Esophagus squamous epithelium (tissue), 5 donors: ENCODE measurements around the gene SLC22A3. TPM values are rescaled to one million over a fixed set of nuclear protein-coding genes. Genes with fewer than 3 reads are reported as not detected.

Source experiments
- DNase-seq: peaks from one replicate; lab custom pipeline; 2025; lab: John Stamatoyannopoulos, UW
- H3K27ac ChIP-seq, 4 donors: fragments of 200-600 bp; sonication (generic); one replicate each; pipeline ENCODE4 v1.5.1; 2016 to 2019; ENCODE audit warnings: mild to moderate bottlenecking in 1 of 4
- H3K27me3 ChIP-seq, 4 donors: fragments of 200-600 bp; sonication (generic); 1 replicate in 3 of 4; 2 replicates in 1 of 4; pipeline versions ENCODE4 v1.5.1 to v1.6.0; 2017 to 2021; ENCODE audit warnings: antibody characterized with exemption in 1 of 4
- H3K36me3 ChIP-seq, 3 donors: fragments of 200-600 bp; sonication (generic); one replicate each; pipeline ENCODE4 v1.5.1; 2016 to 2019
- H3K4me1 ChIP-seq, 3 donors: fragments of 200-600 bp; sonication (generic); one replicate each; pipeline ENCODE4 v1.5.1; 2017 to 2019
- H3K4me3 ChIP-seq, 4 donors: fragments of 200-600 bp; sonication (generic); 1 replicate in 3 of 4; 2 replicates in 1 of 4; pipeline ENCODE4 v1.5.1; 2016 to 2019; ENCODE audit warnings: mild to moderate bottlenecking in 2 of 4, moderate library complexity in 1 of 4
- H3K9me3 ChIP-seq, 3 donors: fragments of 200-600 bp; sonication (generic); one replicate each; pipeline ENCODE4 v1.5.1; 2016 to 2019
- POLR2A ChIP-seq, 4 donors: fragments of 450-650 bp; IDR thresholded peaks; one replicate each; pipeline ENCODE4 v1.6.1; 2017; ENCODE audit warnings: antibody characterized with exemption in 4 of 4, mild to moderate bottlenecking in 4 of 4, moderate library complexity in 3 of 4
- WGBS, 2 donors: methylation state at CpG; one replicate each; pipeline ENCODE4 v1.1.5; 2018; 5-methylcytosine and 5-hydroxymethylcytosine counted together
- intact Hi-C: fragments of 100-400 bp; cut with DNase I; formaldehyde crosslinking; loops from one replicate; pipeline ENCODE4 v1.15.0; 2022
- total RNA-seq, 4 donors: library from RNA; depleted of rRNA; stranded (reverse); fragments of >200 nt; gene quantifications; one replicate each; pipeline ENCODE4 v1.1.0, GENCODE V29; 2016
- TF ChIP-seq, protein P1 (sequence below), 6 experiments: fragments of 450-650 bp in 4 of 6; fragments of 200-600 bp in 2 of 6; sonication (generic) in 2 of 6; IDR thresholded peaks; one replicate each; pipeline ENCODE4 v1.5.1; 2016 to 2019; ENCODE audit warnings: antibody characterized with exemption in 6 of 6, mild to moderate bottlenecking in 4 of 6, moderate library complexity in 4 of 6
- donor health status: DM: yes; HTN: yes; CAD: no.

Gene SLC22A3
- total RNA-seq, 4 donors from 2014 or later = 5.5 to 14.2 (median 12.0) TPM

DNA sequence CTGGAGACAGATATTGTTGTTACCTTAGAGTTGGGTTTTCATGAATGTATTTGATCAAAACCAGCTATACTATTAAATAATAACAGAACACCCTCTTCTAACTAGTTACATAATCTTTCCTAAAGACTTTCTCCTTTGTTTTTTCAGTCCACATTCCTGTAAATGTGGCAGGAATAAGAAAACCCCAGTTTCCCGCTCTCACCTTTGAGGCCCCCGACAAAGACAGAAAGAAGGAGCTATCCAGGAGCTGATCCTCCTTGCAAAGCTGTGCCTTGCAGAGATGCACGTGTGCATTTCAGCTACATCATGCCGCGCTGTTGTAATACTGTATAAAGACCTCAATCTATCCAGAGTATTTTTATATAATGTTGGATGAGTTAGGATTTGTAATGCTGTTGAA lies 102.7 kb downstream of the SLC22A3 start:
- no peak overlapping the region for H3K27ac ChIP-seq
- no peak for DNase-seq
- H3K27me3 ChIP-seq = no peaks in the 10 kb centered on the region
- WGBS, 2 donors = 89 to 100% methylated on average over 5 of the region's 5 CpGs
- peaks cover 0 to 13% (median 5%) of the 10 kb centered on the region in 3 donors for H3K4me1 ChIP-seq
- H3K4me3 ChIP-seq = no peak overlapping the region
- TF ChIP-seq POLR2A (IDR thresholded peaks at IDR 0.05) = no peak
- intact Hi-C loops = no loop called here
- no peaks in the 10 kb centered on the region for H3K9me3 ChIP-seq
- peaks cover 0 to 6% (median 0%) of the 10 kb centered on the region in 3 donors for H3K36me3 ChIP-seq

DNA sequence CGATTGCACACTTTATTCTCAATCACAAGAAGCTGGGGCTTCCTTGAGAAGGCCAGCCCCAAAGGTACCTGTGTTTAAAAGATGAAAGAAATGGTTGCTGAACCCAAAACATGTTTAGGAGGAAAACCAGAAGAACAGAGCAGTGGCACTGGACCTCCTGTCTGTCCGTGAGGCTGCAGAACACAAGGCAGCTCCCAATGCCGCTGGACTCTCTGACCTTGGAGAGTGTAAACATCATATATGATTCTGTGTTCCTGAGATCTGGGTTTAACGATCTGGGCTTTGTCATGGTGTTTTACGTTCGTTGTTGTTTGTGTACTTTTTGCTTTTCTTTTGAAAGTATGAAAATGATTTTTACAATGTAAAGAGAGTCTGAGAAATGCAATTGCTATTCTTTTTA lies 106.1 kb downstream of the SLC22A3 start:
- Histone ChIP-seq H3K4me1 (peaks cover 0 to 18% (median 9%) of the 10 kb centered on the region in 3 donors), H3K27me3 (no peaks in the 10 kb centered on the region), H3K27ac (no peak overlapping the region), H3K4me3 (no peak overlapping the region), H3K36me3 (peaks cover 0 to 6% (median 0%) of the 10 kb centered on the region in 3 donors), H3K9me3 (no peaks in the 10 kb centered on the region)
- TF ChIP-seq POLR2A (IDR thresholded peaks at IDR 0.05) = no peak
- TF ChIP-seq, protein P1, sequence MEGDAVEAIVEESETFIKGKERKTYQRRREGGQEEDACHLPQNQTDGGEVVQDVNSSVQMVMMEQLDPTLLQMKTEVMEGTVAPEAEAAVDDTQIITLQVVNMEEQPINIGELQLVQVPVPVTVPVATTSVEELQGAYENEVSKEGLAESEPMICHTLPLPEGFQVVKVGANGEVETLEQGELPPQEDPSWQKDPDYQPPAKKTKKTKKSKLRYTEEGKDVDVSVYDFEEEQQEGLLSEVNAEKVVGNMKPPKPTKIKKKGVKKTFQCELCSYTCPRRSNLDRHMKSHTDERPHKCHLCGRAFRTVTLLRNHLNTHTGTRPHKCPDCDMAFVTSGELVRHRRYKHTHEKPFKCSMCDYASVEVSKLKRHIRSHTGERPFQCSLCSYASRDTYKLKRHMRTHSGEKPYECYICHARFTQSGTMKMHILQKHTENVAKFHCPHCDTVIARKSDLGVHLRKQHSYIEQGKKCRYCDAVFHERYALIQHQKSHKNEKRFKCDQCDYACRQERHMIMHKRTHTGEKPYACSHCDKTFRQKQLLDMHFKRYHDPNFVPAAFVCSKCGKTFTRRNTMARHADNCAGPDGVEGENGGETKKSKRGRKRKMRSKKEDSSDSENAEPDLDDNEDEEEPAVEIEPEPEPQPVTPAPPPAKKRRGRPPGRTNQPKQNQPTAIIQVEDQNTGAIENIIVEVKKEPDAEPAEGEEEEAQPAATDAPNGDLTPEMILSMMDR (IDR thresholded peaks at IDR 0.05) = no peak
- intact Hi-C loops = no loop called here
- WGBS, 2 donors = 87 to 91% methylated on average over 6 of the region's 6 CpGs
- DNase-seq = no peak

DNA sequence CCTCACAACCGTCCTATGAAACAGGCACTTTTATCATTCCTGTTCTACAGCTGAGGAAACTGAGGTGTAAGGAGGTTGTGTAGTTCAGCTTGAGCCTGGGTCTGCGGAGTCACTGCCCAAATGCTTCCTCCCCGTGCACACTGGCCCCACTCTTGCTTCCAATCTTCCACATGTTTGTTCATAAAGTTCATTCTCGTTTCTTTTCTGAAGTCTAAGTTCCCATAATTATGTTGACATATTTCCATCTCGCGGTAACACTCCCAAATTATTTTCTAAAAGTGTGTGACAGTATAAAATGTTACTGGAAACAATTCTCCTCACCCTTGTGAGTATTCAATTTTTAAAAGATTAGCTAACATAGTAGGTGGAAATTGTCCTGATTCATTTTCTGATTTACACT lies 106.9 kb downstream of the SLC22A3 start:
- Histone ChIP-seq H3K4me3 (no peak overlapping the region), H3K27ac (peak overlapping the region; percentile 2 to 77 (median 60)), H3K4me1 (peaks cover 0 to 18% (median 9%) of the 10 kb centered on the region in 3 donors), H3K27me3 (no peaks in the 10 kb centered on the region), H3K9me3 (no peaks in the 10 kb centered on the region), H3K36me3 (peaks cover 0 to 2% (median 0%) of the 10 kb centered on the region in 3 donors)
- no peak for DNase-seq
- intact Hi-C loops = loop anchor here (5.0 kb wide), 2 partner anchors 238 to 318 kb away; no protein-coding TSS in a partner anchor
- 44 to 53% methylated on average over 6 of the region's 6 CpGs for WGBS, 2 donors
- TF ChIP-seq, protein P1 (IDR thresholded peaks at IDR 0.05) = no peak
- no peak for TF ChIP-seq POLR2A (IDR thresholded peaks at IDR 0.05)

DNA sequence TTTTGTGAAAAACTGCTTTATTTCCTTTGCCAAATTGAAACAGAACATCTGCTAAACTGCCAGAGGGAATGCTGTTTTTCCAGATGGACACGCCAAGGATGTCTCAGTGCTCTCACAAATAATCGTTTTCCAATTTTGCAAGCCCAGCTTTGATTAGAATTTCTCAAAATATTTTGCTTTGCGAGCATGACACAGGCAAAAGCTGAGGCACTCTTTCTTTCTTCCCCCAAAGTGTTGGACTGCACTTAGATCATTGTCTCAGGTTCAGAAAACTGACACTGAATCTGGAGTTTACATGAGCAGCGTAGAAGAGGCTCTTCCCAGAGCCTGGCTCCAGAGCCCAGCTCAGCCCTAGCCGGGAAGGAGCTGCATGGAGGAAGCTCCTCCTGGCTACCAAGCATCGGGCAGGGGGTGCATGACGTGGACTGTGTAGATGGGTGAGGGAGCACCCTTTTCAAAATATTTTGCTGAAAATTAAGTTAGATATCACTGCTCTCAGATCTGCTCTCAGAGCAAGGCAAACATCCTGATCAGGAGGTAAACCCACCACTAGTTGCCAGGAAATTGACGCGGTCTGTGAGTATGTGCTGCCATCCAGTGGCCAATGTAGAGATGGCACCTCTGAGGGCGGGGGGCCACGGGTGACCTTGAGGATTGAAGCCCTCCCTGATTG lies 107.5 kb downstream of the SLC22A3 start:
- Histone ChIP-seq H3K27me3 (no peaks in the 10 kb centered on the region), H3K4me3 (peak overlapping the region in 2 of 4 donors; percentile 20 to 49), H3K9me3 (no peaks in the 10 kb centered on the region), H3K4me1 (peaks cover 0 to 18% (median 9%) of the 10 kb centered on the region in 3 donors), H3K27ac (peak overlapping the region; percentile 2 to 77 (median 60)), H3K36me3 (no peaks in the 10 kb centered on the region)
- no peak for TF ChIP-seq POLR2A (IDR thresholded peaks at IDR 0.05)
- TF ChIP-seq, protein P1 (IDR thresholded peaks at IDR 0.05) = peak; percentile 79 to 98 (median 96)
- no peak for DNase-seq
- intact Hi-C loops = loop anchor here (2.0 to 5.0 kb wide), 3 partner anchors 79 to 318 kb away; no protein-coding TSS in a partner anchor
- 11 to 12% methylated on average over 6 to 11 of the region's 11 CpGs for WGBS, 2 donors

DNA sequence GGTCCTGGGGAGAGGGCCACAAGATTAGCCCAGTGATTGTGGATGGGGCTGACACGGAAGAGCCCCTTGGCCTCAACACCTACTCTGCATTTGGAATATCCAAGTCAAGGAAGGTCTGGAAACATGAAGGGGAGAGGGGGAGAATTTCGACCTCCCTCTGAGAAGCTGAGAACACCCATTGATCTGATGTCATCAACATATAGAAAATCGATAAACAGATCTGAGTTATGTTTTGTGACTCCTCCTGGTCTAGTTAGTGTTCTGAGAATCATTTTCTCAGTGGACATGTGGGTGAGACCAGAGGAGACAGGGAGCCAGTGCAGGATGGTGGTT lies 108.0 kb downstream of the SLC22A3 start:
- TF ChIP-seq POLR2A (IDR thresholded peaks at IDR 0.05) = no peak
- TF ChIP-seq, protein P1 (IDR thresholded peaks at IDR 0.05) = no peak
- Histone ChIP-seq H3K27me3 (no peaks in the 10 kb centered on the region), H3K9me3 (no peaks in the 10 kb centered on the region), H3K36me3 (no peaks in the 10 kb centered on the region), H3K27ac (peak overlapping the region; percentile 2 to 77 (median 60)), H3K4me1 (peaks cover 0 to 18% (median 9%) of the 10 kb centered on the region in 3 donors), H3K4me3 (peak overlapping the region in 1 of 4 donors; percentile 49)
- intact Hi-C loops = loop anchor here (2.0 to 5.0 kb wide), 3 partner anchors 79 to 319 kb away; no protein-coding TSS in a partner anchor
- WGBS, 2 donors = 21 to 36% methylated on average over 3 of the region's 3 CpGs
- no peak for DNase-seq
